ENCODE measurements around the gene AOPEP.

DNA sequence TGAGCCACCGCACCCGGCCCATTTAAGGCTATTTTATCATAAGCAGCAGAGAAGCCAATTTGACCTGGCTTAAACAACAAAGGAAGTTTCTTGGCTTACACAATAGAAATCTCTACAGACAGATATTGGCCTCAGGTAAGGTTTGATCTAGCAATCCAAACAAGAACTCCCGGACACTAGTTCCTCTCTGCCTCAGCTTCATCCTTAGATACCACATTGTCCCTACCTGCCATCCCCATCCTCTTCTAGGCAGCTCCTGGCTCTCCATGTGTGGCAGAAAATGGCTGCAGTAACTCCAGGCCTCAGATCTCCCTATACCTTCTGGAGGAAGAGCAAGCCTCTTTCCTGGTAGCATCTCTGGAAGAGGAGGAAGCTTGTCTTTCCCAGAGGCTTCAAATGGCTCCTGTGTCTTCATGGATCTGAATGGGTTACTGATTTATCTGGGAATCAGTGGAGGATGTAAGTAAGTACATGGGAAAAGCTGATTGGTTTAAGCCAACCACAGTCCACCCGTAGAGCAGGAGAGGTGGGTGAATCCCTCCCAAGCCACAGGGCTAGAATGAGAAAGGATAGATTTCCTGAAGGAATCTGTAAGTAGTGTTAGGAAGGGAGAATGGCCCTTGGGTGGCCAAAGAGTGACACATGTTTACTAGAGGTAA lies 26.7 kb upstream of the AOPEP start:
- no peak for TF ChIP-seq POLR2AphosphoS5 (IDR thresholded peaks at IDR 0.05)
- TF ChIP-seq, protein P1, sequence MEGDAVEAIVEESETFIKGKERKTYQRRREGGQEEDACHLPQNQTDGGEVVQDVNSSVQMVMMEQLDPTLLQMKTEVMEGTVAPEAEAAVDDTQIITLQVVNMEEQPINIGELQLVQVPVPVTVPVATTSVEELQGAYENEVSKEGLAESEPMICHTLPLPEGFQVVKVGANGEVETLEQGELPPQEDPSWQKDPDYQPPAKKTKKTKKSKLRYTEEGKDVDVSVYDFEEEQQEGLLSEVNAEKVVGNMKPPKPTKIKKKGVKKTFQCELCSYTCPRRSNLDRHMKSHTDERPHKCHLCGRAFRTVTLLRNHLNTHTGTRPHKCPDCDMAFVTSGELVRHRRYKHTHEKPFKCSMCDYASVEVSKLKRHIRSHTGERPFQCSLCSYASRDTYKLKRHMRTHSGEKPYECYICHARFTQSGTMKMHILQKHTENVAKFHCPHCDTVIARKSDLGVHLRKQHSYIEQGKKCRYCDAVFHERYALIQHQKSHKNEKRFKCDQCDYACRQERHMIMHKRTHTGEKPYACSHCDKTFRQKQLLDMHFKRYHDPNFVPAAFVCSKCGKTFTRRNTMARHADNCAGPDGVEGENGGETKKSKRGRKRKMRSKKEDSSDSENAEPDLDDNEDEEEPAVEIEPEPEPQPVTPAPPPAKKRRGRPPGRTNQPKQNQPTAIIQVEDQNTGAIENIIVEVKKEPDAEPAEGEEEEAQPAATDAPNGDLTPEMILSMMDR (IDR thresholded peaks at IDR 0.05): no peak

Measured in esophagus muscularis mucosa (tissue), 3 donors.